ENCODE measurements around the gene IRX2.

DNA sequence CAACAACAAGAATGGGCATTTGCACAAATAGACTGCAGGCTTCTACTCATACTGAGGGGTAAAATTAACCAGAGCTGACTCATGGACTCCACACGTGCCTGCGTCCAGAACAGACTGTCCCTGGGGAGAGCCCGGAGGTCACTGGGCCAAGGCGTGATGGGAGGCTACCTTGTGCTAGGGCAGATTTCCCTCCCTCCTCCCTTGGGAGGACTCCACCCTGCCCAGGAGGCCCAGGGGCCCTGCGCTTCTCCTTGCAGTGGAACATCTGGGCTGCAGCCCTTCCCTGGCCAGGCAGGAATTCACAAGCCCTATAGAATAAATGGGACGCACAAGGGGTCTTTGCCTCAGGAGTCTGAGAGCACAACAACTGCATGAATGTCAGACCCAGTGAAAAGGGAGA lies 35.6 kb downstream of the IRX2 start:
- TF ChIP-seq, protein P1, sequence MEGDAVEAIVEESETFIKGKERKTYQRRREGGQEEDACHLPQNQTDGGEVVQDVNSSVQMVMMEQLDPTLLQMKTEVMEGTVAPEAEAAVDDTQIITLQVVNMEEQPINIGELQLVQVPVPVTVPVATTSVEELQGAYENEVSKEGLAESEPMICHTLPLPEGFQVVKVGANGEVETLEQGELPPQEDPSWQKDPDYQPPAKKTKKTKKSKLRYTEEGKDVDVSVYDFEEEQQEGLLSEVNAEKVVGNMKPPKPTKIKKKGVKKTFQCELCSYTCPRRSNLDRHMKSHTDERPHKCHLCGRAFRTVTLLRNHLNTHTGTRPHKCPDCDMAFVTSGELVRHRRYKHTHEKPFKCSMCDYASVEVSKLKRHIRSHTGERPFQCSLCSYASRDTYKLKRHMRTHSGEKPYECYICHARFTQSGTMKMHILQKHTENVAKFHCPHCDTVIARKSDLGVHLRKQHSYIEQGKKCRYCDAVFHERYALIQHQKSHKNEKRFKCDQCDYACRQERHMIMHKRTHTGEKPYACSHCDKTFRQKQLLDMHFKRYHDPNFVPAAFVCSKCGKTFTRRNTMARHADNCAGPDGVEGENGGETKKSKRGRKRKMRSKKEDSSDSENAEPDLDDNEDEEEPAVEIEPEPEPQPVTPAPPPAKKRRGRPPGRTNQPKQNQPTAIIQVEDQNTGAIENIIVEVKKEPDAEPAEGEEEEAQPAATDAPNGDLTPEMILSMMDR (IDR thresholded peaks at IDR 0.05 in 4 of 5, conservative IDR thresholded peaks at IDR 0.05 in 1 of 5) = no peak
- no peak for TF ChIP-seq POLR2A (IDR thresholded peaks at IDR 0.05)
